HUES64 (cell line): Measurements from ENCODE around the gene HIVEP1.

Source experiments
- H3K27ac ChIP-seq: 2 replicates; pipeline ENCODE4 v1.7.0; 2013; ENCODE audit warnings: low read depth, low read length, inconsistent platforms
- H3K27me3 ChIP-seq: 2 replicates; pipeline ENCODE4 v1.6.1; 2013; ENCODE audit warnings: mild to moderate bottlenecking, low read length; ENCODE audit not compliant: insufficient read depth
- H3K36me3 ChIP-seq: 2 replicates; pipeline ENCODE4 v1.6.1; 2013; ENCODE audit warnings: mild to moderate bottlenecking, low read length; ENCODE audit not compliant: insufficient read depth
- H3K4me1 ChIP-seq: 2 replicates; pipeline ENCODE4 v1.6.1; 2013; ENCODE audit warnings: mild to moderate bottlenecking, low read length, moderate library complexity; ENCODE audit not compliant: insufficient read depth
- H3K4me3 ChIP-seq: 2 replicates; pipeline ENCODE4 v1.5.1; 2013; ENCODE audit warnings: mild to moderate bottlenecking, low read length, moderate library complexity
- H3K9ac ChIP-seq: 2 replicates; pipeline ENCODE4 v1.6.1; 2013; ENCODE audit warnings: mild to moderate bottlenecking, low read depth, low read length
- H3K9me3 ChIP-seq: 2 replicates; pipeline ENCODE4 v1.6.1; 2013; ENCODE audit warnings: low read depth, low read length; ENCODE audit not compliant: insufficient read depth
- WGBS: fragments of 150-250, 120-280 bp; methylation state at CpG from one replicate; pipeline ENCODE4 v1.1.7; 2013; ENCODE audit warnings: missing lambda C conversion rate; 5-methylcytosine and 5-hydroxymethylcytosine counted together

Gene HIVEP1

GRCh38 chr6:11974089-11974488 lies 38.0 kb upstream of the HIVEP1 start:
- Histone ChIP-seq H3K9me3 (no peaks in the 10 kb centered on the region), H3K27me3 (no peaks in the 10 kb centered on the region), H3K4me1 (peaks cover 25% of the 10 kb centered on the region), H3K36me3 (no peaks in the 10 kb centered on the region), H3K9ac (no peak overlapping the region), H3K27ac (no peak overlapping the region), H3K4me3 (no peak overlapping the region)

GRCh38 chr6:11975353-11975977 lies 36.6 kb upstream of the HIVEP1 start:
- H3K36me3 ChIP-seq, result no peaks in the 10 kb centered on the region
- no peak overlapping the region for H3K4me3 ChIP-seq
- H3K9me3 ChIP-seq, result no peaks in the 10 kb centered on the region
- 94% methylated on average over 11 of the region's 14 CpGs for WGBS
- H3K27ac ChIP-seq, result no peak overlapping the region
- H3K4me1 ChIP-seq, result peaks cover 25% of the 10 kb centered on the region
- H3K9ac ChIP-seq, result no peak overlapping the region
- H3K27me3 ChIP-seq, result no peaks in the 10 kb centered on the region

- Histone ChIP-seq H3K9ac (no peak overlapping the region), H3K9me3 (no peaks in the 10 kb centered on the region), H3K4me1 (peaks cover 25% of the 10 kb centered on the region), H3K4me3 (no peak overlapping the region), H3K27me3 (no peaks in the 10 kb centered on the region), H3K27ac (no peak overlapping the region), H3K36me3 (no peaks in the 10 kb centered on the region)
- 91% methylated on average over 1 of the region's 1 CpG for WGBS
These were observed 35.6 kb upstream of the HIVEP1 start for GRCh38 chr6:11976489-11976888.

GRCh38 chr6:11977193-11977592 lies 34.9 kb upstream of the HIVEP1 start:
- H3K4me1 ChIP-seq, result peaks cover 20% of the 10 kb centered on the region
- 97% methylated on average over 5 of the region's 5 CpGs for WGBS
- H3K36me3 ChIP-seq, result no peaks in the 10 kb centered on the region
- no peaks in the 10 kb centered on the region for H3K9me3 ChIP-seq
- H3K4me3 ChIP-seq, result no peak overlapping the region
- no peaks in the 10 kb centered on the region for H3K27me3 ChIP-seq
- H3K9ac ChIP-seq, result no peak overlapping the region
- H3K27ac ChIP-seq, result no peak overlapping the region

- Histone ChIP-seq H3K27me3 (no peaks in the 10 kb centered on the region), H3K27ac (no peak overlapping the region), H3K4me3 (no peak overlapping the region), H3K9me3 (no peaks in the 10 kb centered on the region), H3K4me1 (peaks cover 14% of the 10 kb centered on the region), H3K36me3 (no peaks in the 10 kb centered on the region), H3K9ac (no peak overlapping the region)
- 96% methylated on average over 2 of the region's 3 CpGs for WGBS
These were observed 34.4 kb upstream of the HIVEP1 start for GRCh38 chr6:11977738-11978137.

GRCh38 chr6:11978169-11978987 lies 33.7 kb upstream of the HIVEP1 start:
- 86% methylated on average over 1 of the region's 1 CpG for WGBS
- Histone ChIP-seq H3K27me3 (no peaks in the 10 kb centered on the region), H3K36me3 (no peaks in the 10 kb centered on the region), H3K4me3 (no peak overlapping the region), H3K9me3 (no peaks in the 10 kb centered on the region), H3K27ac (no peak overlapping the region), H3K4me1 (peaks cover 8% of the 10 kb centered on the region), H3K9ac (no peak overlapping the region)

GRCh38 chr6:11979866-11980265 lies 32.2 kb upstream of the HIVEP1 start:
- Histone ChIP-seq H3K27ac (no peak overlapping the region), H3K27me3 (no peaks in the 10 kb centered on the region), H3K4me3 (no peak overlapping the region), H3K9ac (no peak overlapping the region), H3K4me1 (no peaks in the 10 kb centered on the region), H3K9me3 (no peaks in the 10 kb centered on the region), H3K36me3 (no peaks in the 10 kb centered on the region)
- WGBS, result 96% methylated on average over 6 of the region's 6 CpGs

GRCh38 chr6:11983306-11983705 lies 28.8 kb upstream of the HIVEP1 start:
- Histone ChIP-seq H3K9me3 (no peaks in the 10 kb centered on the region), H3K36me3 (no peaks in the 10 kb centered on the region), H3K4me1 (0 out of 2 replicates have a peak, but pooled peaks cover 3% of the 10 kb centered on the region), H3K9ac (no peak overlapping the region), H3K27ac (no peak overlapping the region), H3K27me3 (no peaks in the 10 kb centered on the region), H3K4me3 (no peak overlapping the region)
- 93% methylated on average over 5 of the region's 5 CpGs for WGBS

GRCh38 chr6:11987386-11987785 lies 24.7 kb upstream of the HIVEP1 start:
- peaks cover 11% of the 10 kb centered on the region for H3K4me1 ChIP-seq
- no peak overlapping the region for H3K4me3 ChIP-seq
- no peak overlapping the region for H3K9ac ChIP-seq
- no peak overlapping the region for H3K27ac ChIP-seq
- 96% methylated on average over 1 of the region's 2 CpGs for WGBS
- no peaks in the 10 kb centered on the region for H3K9me3 ChIP-seq
- no peaks in the 10 kb centered on the region for H3K27me3 ChIP-seq
- H3K36me3 ChIP-seq, result no peaks in the 10 kb centered on the region

GRCh38 chr6:11989386-11989785 lies 22.7 kb upstream of the HIVEP1 start:
- H3K9me3 ChIP-seq, result no peaks in the 10 kb centered on the region
- WGBS, result 88% methylated on average over 2 of the region's 2 CpGs
- H3K9ac ChIP-seq, result no peak overlapping the region
- H3K4me3 ChIP-seq, result no peak overlapping the region
- peaks cover 14% of the 10 kb centered on the region for H3K4me1 ChIP-seq
- H3K27ac ChIP-seq, result no peak overlapping the region
- no peaks in the 10 kb centered on the region for H3K36me3 ChIP-seq
- H3K27me3 ChIP-seq, result no peaks in the 10 kb centered on the region

- 72% methylated on average over 2 of the region's 2 CpGs for WGBS
- H3K9me3 ChIP-seq, result no peaks in the 10 kb centered on the region
- H3K4me3 ChIP-seq, result no peak overlapping the region
- peaks cover 11% of the 10 kb centered on the region for H3K4me1 ChIP-seq
- H3K9ac ChIP-seq, result no peak overlapping the region
- no peak overlapping the region for H3K27ac ChIP-seq
- no peaks in the 10 kb centered on the region for H3K36me3 ChIP-seq
- no peaks in the 10 kb centered on the region for H3K27me3 ChIP-seq
These were observed 20.0 kb upstream of the HIVEP1 start for GRCh38 chr6:11992086-11992485.
